Suprapubic skin (tissue), 3 donors: ENCODE measurements around the gene CDC42SE2.

Experiments
- POLR2AphosphoS5 ChIP-seq, 3 donors: sonication (generic); formaldehyde crosslinking; IDR thresholded peaks; one replicate each; pipeline ENCODE4 v1.6.1; 2017; ENCODE audit warnings: antibody characterized with exemption in 3 of 3
- TF ChIP-seq, protein P1 (sequence below), 2 donors: fragments of 200-600 bp in 1 of 2; fragments of 450-650 bp in 1 of 2; sonication (generic) in 1 of 2; IDR thresholded peaks; one replicate each; pipeline ENCODE4 v1.5.1; 2016 to 2019; ENCODE audit warnings: antibody characterized with exemption in 2 of 2, mild to moderate bottlenecking in 1 of 2, moderate library complexity in 1 of 2

DNA sequence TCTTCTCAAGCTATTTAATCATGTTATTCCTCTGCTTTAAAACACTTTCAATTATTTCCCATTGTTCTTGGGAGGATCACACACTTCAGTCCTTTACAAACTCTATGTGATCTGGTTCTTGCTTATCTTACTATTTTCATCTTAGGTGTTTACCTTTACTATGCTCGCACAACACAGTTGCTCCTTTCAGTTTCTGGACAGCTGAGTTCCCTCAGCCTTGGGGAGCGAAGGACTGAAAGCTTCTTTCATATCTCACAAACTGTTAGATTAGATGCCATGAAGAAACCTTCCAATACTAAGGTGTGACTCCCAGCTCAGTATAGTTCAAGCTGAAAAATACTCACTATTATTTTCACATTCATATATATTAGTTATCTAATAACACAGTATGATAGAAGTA lies 117.9 kb downstream of the CDC42SE2 start:
- TF ChIP-seq, protein P1, sequence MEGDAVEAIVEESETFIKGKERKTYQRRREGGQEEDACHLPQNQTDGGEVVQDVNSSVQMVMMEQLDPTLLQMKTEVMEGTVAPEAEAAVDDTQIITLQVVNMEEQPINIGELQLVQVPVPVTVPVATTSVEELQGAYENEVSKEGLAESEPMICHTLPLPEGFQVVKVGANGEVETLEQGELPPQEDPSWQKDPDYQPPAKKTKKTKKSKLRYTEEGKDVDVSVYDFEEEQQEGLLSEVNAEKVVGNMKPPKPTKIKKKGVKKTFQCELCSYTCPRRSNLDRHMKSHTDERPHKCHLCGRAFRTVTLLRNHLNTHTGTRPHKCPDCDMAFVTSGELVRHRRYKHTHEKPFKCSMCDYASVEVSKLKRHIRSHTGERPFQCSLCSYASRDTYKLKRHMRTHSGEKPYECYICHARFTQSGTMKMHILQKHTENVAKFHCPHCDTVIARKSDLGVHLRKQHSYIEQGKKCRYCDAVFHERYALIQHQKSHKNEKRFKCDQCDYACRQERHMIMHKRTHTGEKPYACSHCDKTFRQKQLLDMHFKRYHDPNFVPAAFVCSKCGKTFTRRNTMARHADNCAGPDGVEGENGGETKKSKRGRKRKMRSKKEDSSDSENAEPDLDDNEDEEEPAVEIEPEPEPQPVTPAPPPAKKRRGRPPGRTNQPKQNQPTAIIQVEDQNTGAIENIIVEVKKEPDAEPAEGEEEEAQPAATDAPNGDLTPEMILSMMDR (IDR thresholded peaks at IDR 0.05), result no peak
- no peak for TF ChIP-seq POLR2AphosphoS5 (IDR thresholded peaks at IDR 0.05)
